MM.1S (cell line): ENCODE measurements around the gene COL6A2.

Experiments
- EZH2phosphoT487 ChIP-seq: fragments of 300-600 bp; sonication (generic); IDR thresholded peaks from 2 replicates; pipeline ENCODE4 v1.6.1; 2018; ENCODE audit warnings: antibody characterized with exemption, low read length
- TF ChIP-seq, protein P1 (sequence below): fragments of 300-600 bp; sonication (generic); IDR thresholded peaks from 2 replicates; pipeline ENCODE4 v1.5.1; 2016; ENCODE audit warnings: antibody characterized with exemption, low read length, mixed read lengths

DNA sequence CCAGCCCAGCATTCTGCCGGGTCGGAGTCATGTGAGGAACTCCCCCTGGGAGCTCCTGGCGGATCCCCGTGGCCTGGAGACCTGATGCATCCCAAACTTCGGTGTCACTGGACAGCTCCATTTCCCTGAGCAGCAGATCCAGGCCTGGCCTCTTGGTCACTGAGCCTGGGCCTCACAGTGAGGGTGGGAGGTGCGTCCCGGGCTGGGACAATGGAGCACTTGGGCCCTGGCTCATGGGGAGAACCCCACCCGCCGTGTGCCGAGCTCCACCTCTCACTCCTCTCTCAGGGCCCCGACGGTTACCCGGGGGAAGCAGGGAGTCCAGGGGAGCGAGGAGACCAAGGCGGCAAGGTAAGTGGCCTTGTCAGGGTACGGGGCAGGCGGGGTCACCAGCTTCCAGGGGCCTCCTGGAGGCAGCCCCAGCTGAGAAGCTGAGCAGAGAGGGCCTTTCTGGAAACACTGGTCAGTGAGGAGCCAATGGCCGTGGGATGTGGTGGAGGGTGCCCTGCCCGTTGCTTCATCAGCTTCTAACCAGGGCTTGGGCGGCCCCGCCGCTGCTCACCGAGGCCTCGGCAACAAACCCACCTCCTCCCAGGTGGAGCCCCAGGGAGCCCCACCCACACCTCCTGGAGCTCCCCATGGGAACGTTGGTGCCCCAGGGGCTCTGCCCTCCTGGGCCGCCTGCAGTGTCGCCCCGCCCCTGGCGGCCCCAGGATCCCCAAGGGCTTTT, 19.8 kb downstream of the COL6A2 start:
- TF ChIP-seq, protein P1, sequence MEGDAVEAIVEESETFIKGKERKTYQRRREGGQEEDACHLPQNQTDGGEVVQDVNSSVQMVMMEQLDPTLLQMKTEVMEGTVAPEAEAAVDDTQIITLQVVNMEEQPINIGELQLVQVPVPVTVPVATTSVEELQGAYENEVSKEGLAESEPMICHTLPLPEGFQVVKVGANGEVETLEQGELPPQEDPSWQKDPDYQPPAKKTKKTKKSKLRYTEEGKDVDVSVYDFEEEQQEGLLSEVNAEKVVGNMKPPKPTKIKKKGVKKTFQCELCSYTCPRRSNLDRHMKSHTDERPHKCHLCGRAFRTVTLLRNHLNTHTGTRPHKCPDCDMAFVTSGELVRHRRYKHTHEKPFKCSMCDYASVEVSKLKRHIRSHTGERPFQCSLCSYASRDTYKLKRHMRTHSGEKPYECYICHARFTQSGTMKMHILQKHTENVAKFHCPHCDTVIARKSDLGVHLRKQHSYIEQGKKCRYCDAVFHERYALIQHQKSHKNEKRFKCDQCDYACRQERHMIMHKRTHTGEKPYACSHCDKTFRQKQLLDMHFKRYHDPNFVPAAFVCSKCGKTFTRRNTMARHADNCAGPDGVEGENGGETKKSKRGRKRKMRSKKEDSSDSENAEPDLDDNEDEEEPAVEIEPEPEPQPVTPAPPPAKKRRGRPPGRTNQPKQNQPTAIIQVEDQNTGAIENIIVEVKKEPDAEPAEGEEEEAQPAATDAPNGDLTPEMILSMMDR = no peak
- TF ChIP-seq EZH2phosphoT487 = no peak
